Measurements from ENCODE around the gene NT5DC3. TPM values are rescaled to one million over a fixed set of nuclear protein-coding genes. Genes with fewer than 3 reads are reported as not detected.
"Not testable (repeated sequence)": the region's sequence is repeated elsewhere in the genome, so short reads cannot be mapped to it uniquely, and the experiment has no call there.

The NT5DC3 gene
- total RNA-seq, 2 donors from 2014 or later: 24.2 to 28.3 TPM

DNA sequence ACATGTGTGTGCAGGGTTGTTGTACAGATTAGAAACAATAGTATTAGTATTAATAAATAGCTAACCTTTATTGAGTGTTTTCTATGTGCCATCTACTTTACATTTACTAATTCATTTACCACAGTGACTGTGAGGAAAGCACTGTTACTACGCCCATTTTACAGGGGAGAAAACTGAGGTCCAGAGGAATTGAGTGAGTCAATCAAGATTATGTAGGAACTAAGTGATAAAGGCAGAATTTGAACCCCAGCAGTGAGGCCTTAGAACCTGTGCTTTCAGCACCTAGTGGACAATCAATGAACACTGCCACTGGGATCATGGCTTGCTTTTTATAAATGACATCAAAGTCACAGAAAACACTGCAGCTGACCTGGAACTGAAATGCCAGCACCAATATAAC is 28.2 kb downstream of the NT5DC3 start:
- Mint-ChIP-seq H3K9me3 (peaks cover 5% of the 10 kb centered on the region), H3K4me1 (peaks cover 11% of the 10 kb centered on the region), H3K27ac (no peak overlapping the region), H3K36me3 (ENCODE audit: low read depth) (peaks cover 50% of the 10 kb centered on the region), H3K4me3 (no peak overlapping the region), H3K27me3 (ENCODE audit: insufficient read depth) (no peaks in the 10 kb centered on the region)
- Histone ChIP-seq H3K9me3 (ENCODE audit: control insufficient read depth, low read length) (peaks cover 10% of the 10 kb centered on the region), H3K27ac (ENCODE audit: low read depth, low read length) (no peak overlapping the region), H3K36me3 (ENCODE audit: control insufficient read depth, insufficient read depth, low read length) (peaks cover 71% of the 10 kb centered on the region), H3K9ac (ENCODE audit: extremely low read depth, low read length, poor library complexity, severe bottlenecking) (no peak overlapping the region), H3K27me3 (ENCODE audit: control insufficient read depth, insufficient read depth, low read length, poor library complexity, severe bottlenecking) (no peaks in the 10 kb centered on the region), H3K4me1 (ENCODE audit: control insufficient read depth, insufficient read depth, low read length) (no peaks in the 10 kb centered on the region), H3K4me3 (ENCODE audit: low read length) (no peak overlapping the region)
- no peak for DNase-seq
- 100% methylated on average over 1 of the region's 1 CpG; no CpG with 5 or more reads in 1 of the 2 experiments for WGBS, 2 experiments (ENCODE audit: insufficient coverage in 1 of 2, insufficient read length in 1 of 2)
- TF ChIP-seq, protein P1, sequence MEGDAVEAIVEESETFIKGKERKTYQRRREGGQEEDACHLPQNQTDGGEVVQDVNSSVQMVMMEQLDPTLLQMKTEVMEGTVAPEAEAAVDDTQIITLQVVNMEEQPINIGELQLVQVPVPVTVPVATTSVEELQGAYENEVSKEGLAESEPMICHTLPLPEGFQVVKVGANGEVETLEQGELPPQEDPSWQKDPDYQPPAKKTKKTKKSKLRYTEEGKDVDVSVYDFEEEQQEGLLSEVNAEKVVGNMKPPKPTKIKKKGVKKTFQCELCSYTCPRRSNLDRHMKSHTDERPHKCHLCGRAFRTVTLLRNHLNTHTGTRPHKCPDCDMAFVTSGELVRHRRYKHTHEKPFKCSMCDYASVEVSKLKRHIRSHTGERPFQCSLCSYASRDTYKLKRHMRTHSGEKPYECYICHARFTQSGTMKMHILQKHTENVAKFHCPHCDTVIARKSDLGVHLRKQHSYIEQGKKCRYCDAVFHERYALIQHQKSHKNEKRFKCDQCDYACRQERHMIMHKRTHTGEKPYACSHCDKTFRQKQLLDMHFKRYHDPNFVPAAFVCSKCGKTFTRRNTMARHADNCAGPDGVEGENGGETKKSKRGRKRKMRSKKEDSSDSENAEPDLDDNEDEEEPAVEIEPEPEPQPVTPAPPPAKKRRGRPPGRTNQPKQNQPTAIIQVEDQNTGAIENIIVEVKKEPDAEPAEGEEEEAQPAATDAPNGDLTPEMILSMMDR (conservative IDR thresholded peaks at IDR 0.05): peak; percentile 53

DNA sequence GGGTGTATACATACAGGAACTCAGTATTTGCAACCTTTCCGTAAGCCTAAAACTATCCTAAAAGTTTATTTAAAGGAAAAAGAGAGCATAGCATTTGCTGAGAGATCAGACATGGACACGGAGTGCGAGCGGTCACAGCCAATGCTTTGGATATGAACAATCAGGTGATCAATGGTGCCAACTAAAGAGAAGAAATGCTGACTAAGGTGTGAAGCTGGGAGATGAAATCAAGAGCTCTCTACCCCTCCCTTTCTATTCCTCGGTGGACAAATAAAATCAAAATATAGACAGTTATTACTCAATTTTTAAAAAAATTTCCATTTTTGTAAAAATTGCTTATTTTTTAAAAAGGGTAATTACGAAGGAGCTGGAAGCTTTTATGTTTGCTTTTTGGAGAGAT is 29.2 kb downstream of the NT5DC3 start:
- no peaks in the 10 kb centered on the region for H3K27me3 Mint-ChIP-seq (ENCODE audit: insufficient read depth)
- H3K9me3 Mint-ChIP-seq: peaks cover 5% of the 10 kb centered on the region
- H3K27ac Mint-ChIP-seq: no peak overlapping the region
- no peak for DNase-seq
- peaks cover 70% of the 10 kb centered on the region for H3K36me3 ChIP-seq (ENCODE audit: control insufficient read depth, insufficient read depth, low read length)
- TF ChIP-seq, protein P1 (conservative IDR thresholded peaks at IDR 0.05): no peak
- WGBS, 2 experiments (ENCODE audit: insufficient coverage in 1 of 2, insufficient read length in 1 of 2): 95 to 100% methylated on average over 4 to 6 of the region's 6 CpGs
- H3K4me3 Mint-ChIP-seq: no peak overlapping the region
- H3K9me3 ChIP-seq (ENCODE audit: control insufficient read depth, low read length): peaks cover 10% of the 10 kb centered on the region
- peaks cover 9% of the 10 kb centered on the region for H3K4me1 Mint-ChIP-seq
- H3K27me3 ChIP-seq (ENCODE audit: control insufficient read depth, insufficient read depth, low read length, poor library complexity, severe bottlenecking): no peaks in the 10 kb centered on the region
- H3K4me1 ChIP-seq (ENCODE audit: control insufficient read depth, insufficient read depth, low read length): no peaks in the 10 kb centered on the region
- peaks cover 53% of the 10 kb centered on the region for H3K36me3 Mint-ChIP-seq (ENCODE audit: low read depth)
- no peak overlapping the region for H3K27ac ChIP-seq (ENCODE audit: low read depth, low read length)
- H3K9ac ChIP-seq (ENCODE audit: extremely low read depth, low read length, poor library complexity, severe bottlenecking): no peak overlapping the region
- no peak overlapping the region for H3K4me3 ChIP-seq (ENCODE audit: low read length)

DNA sequence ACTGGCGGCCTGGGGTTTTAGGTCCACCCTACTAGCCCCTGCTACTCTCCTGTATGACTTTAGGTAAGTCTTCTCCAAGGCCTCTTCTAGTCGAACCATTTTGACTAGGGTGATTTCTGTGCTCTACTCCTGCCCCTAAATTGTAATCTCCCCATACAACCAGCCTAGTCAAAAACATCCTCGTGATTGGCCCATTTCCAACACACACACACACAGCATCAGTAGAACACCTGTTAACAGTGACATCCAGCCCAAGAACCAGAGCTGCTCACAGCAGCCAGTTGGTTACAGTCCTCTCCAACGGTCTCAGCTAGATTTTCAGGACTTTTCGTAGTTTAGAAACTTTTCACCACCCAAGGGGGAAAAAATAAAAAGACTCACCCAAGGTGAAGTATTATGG is 30.9 kb downstream of the NT5DC3 start:
- H3K27ac ChIP-seq (ENCODE audit: low read depth, low read length): no peak overlapping the region
- TF ChIP-seq, protein P1 (conservative IDR thresholded peaks at IDR 0.05): no peak
- no peak for DNase-seq
- H3K36me3 ChIP-seq (ENCODE audit: control insufficient read depth, insufficient read depth, low read length): peaks cover 80% of the 10 kb centered on the region
- no peak overlapping the region for H3K27ac Mint-ChIP-seq
- no peak overlapping the region for H3K4me3 Mint-ChIP-seq
- no peaks in the 10 kb centered on the region for H3K4me1 ChIP-seq (ENCODE audit: control insufficient read depth, insufficient read depth, low read length)
- 82 to 93% methylated on average over 2 to 5 of the region's 5 CpGs for WGBS, 2 experiments (ENCODE audit: insufficient coverage in 1 of 2, insufficient read length in 1 of 2)
- H3K9ac ChIP-seq (ENCODE audit: extremely low read depth, low read length, poor library complexity, severe bottlenecking): no peak overlapping the region
- H3K9me3 ChIP-seq (ENCODE audit: control insufficient read depth, low read length): peaks cover 10% of the 10 kb centered on the region
- H3K27me3 Mint-ChIP-seq (ENCODE audit: insufficient read depth): no peaks in the 10 kb centered on the region
- H3K4me3 ChIP-seq (ENCODE audit: low read length): no peak overlapping the region
- peaks cover 15% of the 10 kb centered on the region for H3K4me1 Mint-ChIP-seq
- no peaks in the 10 kb centered on the region for H3K27me3 ChIP-seq (ENCODE audit: control insufficient read depth, insufficient read depth, low read length, poor library complexity, severe bottlenecking)
- peaks cover 64% of the 10 kb centered on the region for H3K36me3 Mint-ChIP-seq (ENCODE audit: low read depth)
- H3K9me3 Mint-ChIP-seq: peaks cover 5% of the 10 kb centered on the region

DNA sequence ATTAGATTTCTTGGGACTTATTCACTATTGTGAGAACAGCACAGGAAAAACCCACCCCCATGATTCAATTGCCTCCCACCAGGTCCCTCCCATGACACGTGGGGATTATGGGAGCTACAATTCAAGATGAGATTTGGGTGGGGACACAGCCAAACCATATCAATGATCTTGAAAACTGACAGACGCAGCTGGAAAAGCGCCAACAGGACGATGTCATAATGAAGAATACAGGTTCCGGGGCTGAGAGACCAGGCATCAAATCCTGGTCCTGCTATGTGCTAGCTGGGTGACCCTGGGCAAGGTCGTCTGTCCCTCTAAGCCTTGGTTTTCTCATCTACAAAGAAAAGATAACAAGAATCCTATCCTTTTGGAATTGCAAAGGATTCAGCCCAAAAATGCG is 31.4 kb downstream of the NT5DC3 start:
- DNase-seq; H3K9ac ChIP-seq (ENCODE audit: extremely low read depth, low read length, poor library complexity, severe bottlenecking); H3K4me3 ChIP-seq (ENCODE audit: low read length); H3K4me3 Mint-ChIP-seq; H3K4me1 ChIP-seq (ENCODE audit: control insufficient read depth, insufficient read depth, low read length); H3K27ac ChIP-seq (ENCODE audit: low read depth, low read length); H3K9me3 Mint-ChIP-seq; H3K27me3 ChIP-seq (ENCODE audit: control insufficient read depth, insufficient read depth, low read length, poor library complexity, severe bottlenecking); H3K27me3 Mint-ChIP-seq (ENCODE audit: insufficient read depth): not testable (repeated sequence)
- peaks cover 78% of the 10 kb centered on the region for H3K36me3 ChIP-seq (ENCODE audit: control insufficient read depth, insufficient read depth, low read length)
- peaks cover 64% of the 10 kb centered on the region for H3K36me3 Mint-ChIP-seq (ENCODE audit: low read depth)
- peak overlapping the region; percentile 10 for H3K27ac Mint-ChIP-seq
- WGBS, 2 experiments (ENCODE audit: insufficient coverage in 1 of 2, insufficient read length in 1 of 2): 94 to 95% methylated on average over 6 to 7 of the region's 7 CpGs
- peaks cover 18% of the 10 kb centered on the region for H3K4me1 Mint-ChIP-seq
- H3K9me3 ChIP-seq (ENCODE audit: control insufficient read depth, low read length): peaks cover 10% of the 10 kb centered on the region

All from endodermal cell (in vitro differentiated cells).